Psoas muscle (tissue), 8 donors: ENCODE measurements around the gene NPEPL1. TPM values are rescaled to one million over a fixed set of nuclear protein-coding genes. Genes with fewer than 3 reads are reported as not detected.

ENCODE experiments used
- ATAC-seq, 4 donors: fragments of 200-7000 bp; cut with Tn5 transposase; one replicate each; pipeline ENCODE4 v1.9.1; 2020; ENCODE audit warnings: moderate library complexity in 3 of 4, mild to moderate bottlenecking in 2 of 4
- DNase-seq, 2 donors: peaks; one replicate each; pipeline ENCODE4 v3.0.0-alpha.2; 2020
- H3K27ac ChIP-seq: fragments of 200-600 bp; one replicate; pipeline ENCODE4 v1.8.0; 2022
- H3K27me3 ChIP-seq, 3 donors: fragments of 200-600 bp in 1 of 3; one replicate each; pipeline versions ENCODE4 v1.6.1 to v1.8.0; 2013 to 2022; ENCODE audit warnings: low read length in 2 of 3, mild to moderate bottlenecking in 2 of 3, moderate library complexity in 1 of 3; ENCODE audit not compliant: insufficient read depth in 3 of 3
- H3K36me3 ChIP-seq, 2 donors: fragments of 200-600 bp in 1 of 2; one replicate each; pipeline versions ENCODE4 v1.6.1 to v1.8.0; 2013 to 2022; ENCODE audit warnings: low read depth in 1 of 2, mild to moderate bottlenecking in 1 of 2, moderate library complexity in 1 of 2; ENCODE audit not compliant: insufficient read depth in 1 of 2
- H3K4me1 ChIP-seq: fragments of 200-600 bp; one replicate; pipeline ENCODE4 v1.8.0; 2022
- H3K4me3 ChIP-seq: fragments of 200-600 bp; one replicate; pipeline ENCODE4 v1.8.0; 2022; ENCODE audit warnings: mild to moderate bottlenecking
- H3K9me3 ChIP-seq: fragments of 200-600 bp; one replicate; pipeline ENCODE4 v1.8.0; 2022
- WGBS, 3 donors: extraction: QIAGEN DNeasy Blood & Tissue Kit; methylation state at CpG; one replicate each; pipeline versions ENCODE4 v1.1.6 to v1.1.7; 2013; 5-methylcytosine and 5-hydroxymethylcytosine counted together
- intact Hi-C, 2 donors: fragments of 100-400 bp; cut with DNase I; formaldehyde crosslinking; loops; one replicate each; pipeline versions ENCODE4 v1.11.0 to v1.14.2; 2022
- polyA plus RNA-seq, 3 donors: library from polyadenylated mRNA; stranded (reverse); fragments of 200-250 nt; gene quantifications; one replicate each; pipeline ENCODE4 v1.2.3, GENCODE V29; 2013
- total RNA-seq, 4 donors: library from RNA; stranded (reverse); fragmentation: NEBNext Ultra II Directional in 2 of 4; extraction: Animal tissue kit (Norgen Biotek cat#: 25700) in 2 of 4; gene quantifications; one replicate each; pipeline versions ENCODE4 v1.2.1 to v1.2.4, GENCODE V29; 2021 to 2023
- TF ChIP-seq, protein P1 (sequence below): fragments of 200-600 bp; IDR thresholded peaks from one replicate; pipeline ENCODE4 v1.8.0; 2022; ENCODE audit warnings: antibody characterized with exemption
- donor health status: healthy with polysubstance abuse.
- donor health status: DM: no; HTN: no; CAD: no; lungs with moderate emphysema.
- donor health status: Bipolar disorder and iron deficiency.
- donor health status: healthy.
- donor health status: DM: yes; HTN: yes; CAD: no.
- donor health status: DM: no; HTN: no; CAD: no.
- donor health status: DM: no; HTN: no; CAD: no.
- donor health status: DM: yes; HTN: yes; CAD: no.

Gene NPEPL1
- total and polyA plus RNA-seq, 7 donors: 18.4 to 52.3 (median 36.0) TPM

DNA sequence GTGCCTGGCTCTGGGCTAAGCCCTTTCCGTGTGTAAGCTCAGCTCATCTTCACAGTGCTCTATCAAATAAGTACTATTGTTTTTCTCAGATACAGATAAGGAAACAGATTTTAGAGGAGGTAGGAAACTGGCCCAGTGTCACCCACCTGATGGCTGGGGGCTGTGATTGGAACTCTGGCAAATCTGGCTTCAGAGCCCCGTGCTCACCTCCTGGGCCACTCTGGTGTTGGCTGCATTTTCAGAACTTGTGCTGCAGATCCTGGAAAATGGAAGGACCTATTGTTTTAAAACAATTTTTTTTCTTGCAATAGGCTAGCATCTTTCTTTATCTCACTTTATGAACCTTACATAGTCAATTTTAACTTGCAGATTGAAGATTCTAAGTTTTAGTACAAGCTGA is 35.8 kb upstream of the NPEPL1 start:
- Histone ChIP-seq H3K9me3 (no peaks in the 10 kb centered on the region), H3K27me3 (no peaks in the 10 kb centered on the region), H3K27ac (no peak overlapping the region), H3K4me1 (peaks cover 72% of the 10 kb centered on the region), H3K36me3 (no peaks in the 10 kb centered on the region), H3K4me3 (no peak overlapping the region)
- ATAC-seq (no peak), DNase-seq (no peak)
- intact Hi-C loops: loop anchor here in 1 of 2 donors (10.0 kb wide), 1 partner anchor 178 kb away; no protein-coding TSS in a partner anchor
- TF ChIP-seq, protein P1, sequence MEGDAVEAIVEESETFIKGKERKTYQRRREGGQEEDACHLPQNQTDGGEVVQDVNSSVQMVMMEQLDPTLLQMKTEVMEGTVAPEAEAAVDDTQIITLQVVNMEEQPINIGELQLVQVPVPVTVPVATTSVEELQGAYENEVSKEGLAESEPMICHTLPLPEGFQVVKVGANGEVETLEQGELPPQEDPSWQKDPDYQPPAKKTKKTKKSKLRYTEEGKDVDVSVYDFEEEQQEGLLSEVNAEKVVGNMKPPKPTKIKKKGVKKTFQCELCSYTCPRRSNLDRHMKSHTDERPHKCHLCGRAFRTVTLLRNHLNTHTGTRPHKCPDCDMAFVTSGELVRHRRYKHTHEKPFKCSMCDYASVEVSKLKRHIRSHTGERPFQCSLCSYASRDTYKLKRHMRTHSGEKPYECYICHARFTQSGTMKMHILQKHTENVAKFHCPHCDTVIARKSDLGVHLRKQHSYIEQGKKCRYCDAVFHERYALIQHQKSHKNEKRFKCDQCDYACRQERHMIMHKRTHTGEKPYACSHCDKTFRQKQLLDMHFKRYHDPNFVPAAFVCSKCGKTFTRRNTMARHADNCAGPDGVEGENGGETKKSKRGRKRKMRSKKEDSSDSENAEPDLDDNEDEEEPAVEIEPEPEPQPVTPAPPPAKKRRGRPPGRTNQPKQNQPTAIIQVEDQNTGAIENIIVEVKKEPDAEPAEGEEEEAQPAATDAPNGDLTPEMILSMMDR: no peak
- WGBS, 3 donors: 12 to 25% (median 18%) methylated on average over 2 of the region's 2 CpGs

DNA sequence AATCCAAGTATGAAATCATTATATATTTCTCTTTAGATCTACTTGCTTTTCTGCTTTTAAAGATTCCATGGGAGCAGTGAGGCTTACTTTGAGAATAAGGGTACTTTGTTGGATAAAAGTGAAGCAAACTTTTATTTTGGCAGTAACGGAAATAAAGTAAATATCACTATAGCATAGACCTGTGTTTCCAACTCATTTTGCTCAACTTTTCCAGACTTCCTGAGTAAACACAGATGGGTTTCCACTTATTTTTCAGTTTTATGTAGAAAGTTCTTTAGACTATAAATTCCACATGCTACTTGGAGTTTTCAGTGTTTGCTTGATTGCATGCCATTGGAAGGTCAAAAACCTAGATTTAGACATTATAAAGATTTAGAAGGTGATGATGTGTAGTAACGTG is 35.3 kb upstream of the NPEPL1 start:
- intact Hi-C loops: loop anchor here in 1 of 2 donors (10.0 kb wide), 1 partner anchor 178 kb away; no protein-coding TSS in a partner anchor
- no peaks in the 10 kb centered on the region for H3K9me3 ChIP-seq
- DNase-seq (no peak), ATAC-seq (no peak)
- peaks cover 77% of the 10 kb centered on the region for H3K4me1 ChIP-seq
- TF ChIP-seq, protein P1: no peak
- H3K27me3 ChIP-seq: no peaks in the 10 kb centered on the region
- WGBS, 3 donors: 48 to 55% (median 52%) methylated on average over 2 of the region's 2 CpGs
- no peaks in the 10 kb centered on the region for H3K36me3 ChIP-seq
- H3K27ac ChIP-seq: no peak overlapping the region
- no peak overlapping the region for H3K4me3 ChIP-seq

DNA sequence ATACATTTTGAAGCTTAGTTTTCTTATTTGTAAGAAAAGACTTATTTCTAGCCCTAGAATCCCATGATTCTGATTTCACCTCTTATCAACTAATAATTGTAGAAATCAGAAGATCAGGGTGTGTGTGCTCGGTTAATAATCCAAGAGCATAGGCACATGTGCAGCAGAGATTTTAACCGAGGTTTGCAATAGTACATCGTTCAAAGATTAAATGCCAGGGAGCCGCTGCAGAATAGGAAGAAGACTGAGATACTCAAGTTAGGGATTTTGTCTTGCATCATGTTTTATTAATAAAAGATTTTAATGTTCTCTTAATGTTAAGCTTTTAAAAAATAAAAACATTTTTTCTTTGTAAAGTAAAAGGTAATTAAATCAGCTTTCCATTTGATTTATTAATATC is 34.6 kb upstream of the NPEPL1 start:
- intact Hi-C loops: loop anchor here in 1 of 2 donors (10.0 kb wide), 1 partner anchor 177 kb away; no protein-coding TSS in a partner anchor
- WGBS, 3 donors: 26 to 38% (median 26%) methylated on average over 4 of the region's 4 CpGs
- peaks cover 0 to 4% of the 10 kb centered on the region in 2 donors for H3K36me3 ChIP-seq
- peaks cover 76% of the 10 kb centered on the region for H3K4me1 ChIP-seq
- H3K9me3 ChIP-seq: no peaks in the 10 kb centered on the region
- ATAC-seq (no peak), DNase-seq (no peak)
- TF ChIP-seq, protein P1: no peak
- H3K27me3 ChIP-seq: no peaks in the 10 kb centered on the region
- H3K4me3 ChIP-seq: no peak overlapping the region
- H3K27ac ChIP-seq: no peak overlapping the region

DNA sequence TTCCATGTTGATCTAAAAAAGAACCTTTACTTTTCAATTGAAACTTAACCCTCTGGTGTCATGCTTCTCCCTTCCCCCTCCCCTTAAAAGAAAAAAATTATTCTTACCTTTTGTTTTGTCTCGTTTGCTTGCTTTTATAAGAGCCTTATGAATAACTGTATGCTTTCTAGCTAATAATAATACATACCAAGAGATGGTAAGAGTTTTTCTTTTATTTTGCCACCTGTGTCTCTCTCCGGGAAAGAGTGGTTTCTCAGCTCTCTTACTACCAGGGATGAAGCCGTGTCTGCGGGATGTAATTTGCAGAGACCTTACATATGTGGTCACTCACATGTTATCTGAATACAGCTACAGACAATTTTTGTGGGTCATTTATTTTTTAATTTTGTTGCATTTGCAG is 33.8 kb upstream of the NPEPL1 start:
- Histone ChIP-seq H3K27ac (no peak overlapping the region), H3K4me1 (peaks cover 69% of the 10 kb centered on the region), H3K27me3 (no peaks in the 10 kb centered on the region), H3K36me3 (peaks cover 0 to 8% of the 10 kb centered on the region in 2 donors), H3K4me3 (no peak overlapping the region), H3K9me3 (no peaks in the 10 kb centered on the region)
- no peak for DNase-seq
- WGBS, 3 donors: 52 to 73% (median 65%) methylated on average over 4 of the region's 4 CpGs
- TF ChIP-seq, protein P1: no peak
- intact Hi-C loops: loop anchor here in 1 of 2 donors (10.0 kb wide), 1 partner anchor 176 kb away; no protein-coding TSS in a partner anchor
- no peak for ATAC-seq

DNA sequence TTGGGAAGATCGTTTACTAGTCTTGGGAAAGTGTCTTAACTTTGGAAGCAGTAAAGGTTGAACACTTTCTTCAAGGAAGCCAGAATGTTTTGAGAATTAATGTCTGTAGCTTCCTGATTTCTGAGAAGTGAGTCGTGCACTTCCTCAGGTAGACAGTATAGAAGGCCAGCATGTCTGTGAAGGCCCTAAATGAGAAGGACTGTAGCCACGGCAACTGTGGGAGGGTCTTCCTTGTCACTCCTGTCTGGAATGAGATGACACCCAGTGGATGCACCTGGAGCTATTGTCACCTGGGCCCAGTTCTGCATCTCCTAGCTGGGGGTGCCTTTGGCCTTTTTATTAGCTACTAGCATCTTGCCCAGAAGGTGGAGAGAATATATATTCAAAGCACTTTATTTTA is 32.8 kb upstream of the NPEPL1 start:
- intact Hi-C loops: loop anchor here in 1 of 2 donors (10.0 kb wide), 1 partner anchor 175 kb away; no protein-coding TSS in a partner anchor
- H3K4me3 ChIP-seq: no peak overlapping the region
- H3K36me3 ChIP-seq: peaks cover 0 to 15% of the 10 kb centered on the region in 2 donors
- no peak for ATAC-seq
- DNase-seq: no peak
- no peaks in the 10 kb centered on the region for H3K9me3 ChIP-seq
- 51 to 58% (median 58%) methylated on average over 3 of the region's 3 CpGs for WGBS, 3 donors
- no peaks in the 10 kb centered on the region for H3K27me3 ChIP-seq
- no peak overlapping the region for H3K27ac ChIP-seq
- peaks cover 61% of the 10 kb centered on the region for H3K4me1 ChIP-seq
- TF ChIP-seq, protein P1: no peak
